Keratinocyte (primary cell): ENCODE measurements around the gene COCH. TPM values are rescaled to one million over a fixed set of nuclear protein-coding genes. Genes with fewer than 3 reads are reported as not detected.

Experiments
- DNase-seq: peaks from one replicate; pipeline ENCODE4 v3.0.0-alpha.2; 2011; ENCODE audit warnings: low read depth, missing footprints, low spot score
- FAIRE-seq: peaks from 2 replicates; lab custom pipeline; 2011; peaks lifted over from hg19 to GRCh38; lab: Jason Lieb, UNC
- H2AFZ ChIP-seq: 2 replicates; pipeline ENCODE4 v1.6.0; 2012; ENCODE audit warnings: low read length, control low read depth, inconsistent platforms; ENCODE audit not compliant: control insufficient read depth
- H3K27ac ChIP-seq: 2 replicates; pipeline ENCODE4 v1.5.1; 2011; ENCODE audit warnings: low read length; ENCODE audit not compliant: control insufficient read depth, insufficient read depth
- H3K27me3 ChIP-seq: 3 replicates; pipeline ENCODE4 v1.6.0; 2011; ENCODE audit warnings: low read length; ENCODE audit not compliant: control insufficient read depth, insufficient read depth; ENCODE audit errors: extremely low read depth
- H3K36me3 ChIP-seq, 2 experiments: 2 replicates in 1 of 2; 3 replicates in 1 of 2; pipeline ENCODE4 v1.5.1; 2011; ENCODE audit warnings: low read length in 2 of 2, mild to moderate bottlenecking in 1 of 2; ENCODE audit not compliant: control insufficient read depth in 2 of 2, insufficient read depth in 2 of 2; ENCODE audit errors: extremely low read depth in 1 of 2
- H3K4me1 ChIP-seq: 3 replicates; pipeline ENCODE4 v1.5.1; 2011; ENCODE audit warnings: low read length; ENCODE audit not compliant: control insufficient read depth, insufficient read depth; ENCODE audit errors: extremely low read depth
- H3K4me2 ChIP-seq: 3 replicates; pipeline ENCODE4 v1.6.0; 2011; ENCODE audit warnings: low read depth, low read length; ENCODE audit not compliant: control insufficient read depth, insufficient read depth; ENCODE audit errors: extremely low read depth
- H3K4me3 ChIP-seq, 3 experiments: fragments of 200-600 bp in 1 of 3; sonication (generic) in 1 of 3; 2 replicates in 2 of 3; 3 replicates in 1 of 3; pipeline ENCODE4 v1.5.1; 2011 to 2016; ENCODE audit warnings: low read length in 3 of 3, mild to moderate bottlenecking in 3 of 3, control low read depth in 2 of 3, inconsistent platforms in 1 of 3, low read depth in 1 of 3, mixed read lengths in 1 of 3, mixed run types in 1 of 3, moderate library complexity in 1 of 3; ENCODE audit not compliant: control insufficient read depth in 2 of 3, insufficient read depth in 2 of 3; ENCODE audit errors: extremely low read depth in 1 of 3
- H3K79me2 ChIP-seq: 2 replicates; pipeline ENCODE4 v1.6.0; 2012; ENCODE audit warnings: low read length; ENCODE audit not compliant: control insufficient read depth, insufficient read depth
- H3K9ac ChIP-seq: 3 replicates; pipeline ENCODE4 v1.6.0; 2011; ENCODE audit warnings: low read length; ENCODE audit not compliant: control insufficient read depth, insufficient read depth; ENCODE audit errors: extremely low read depth
- H3K9me1 ChIP-seq: 3 replicates; pipeline ENCODE4 v1.6.0; 2011; ENCODE audit warnings: low read length; ENCODE audit not compliant: control insufficient read depth, insufficient read depth; ENCODE audit errors: extremely low read depth
- H3K9me3 ChIP-seq: 2 replicates; pipeline ENCODE4 v1.5.1; 2012; ENCODE audit warnings: low read depth, low read length; ENCODE audit not compliant: control insufficient read depth
- H4K20me1 ChIP-seq: 3 replicates; pipeline ENCODE4 v1.6.0; 2011; ENCODE audit warnings: low read length; ENCODE audit not compliant: control insufficient read depth, insufficient read depth; ENCODE audit errors: extremely low read depth
- EZH2 ChIP-seq: IDR thresholded peaks from one replicate; pipeline ENCODE4 v1.6.1; 2012; ENCODE audit warnings: inconsistent platforms, mild to moderate bottlenecking, low read length, moderate library complexity
- dilution Hi-C: fragments of 300-500 bp; cut with MboI; formaldehyde crosslinking; loops from one replicate; pipeline ENCODE4 v1.7.0; 2020; ENCODE audit warnings: low sequenced_read_pairs; ENCODE audit not compliant: extremely low pct_ligation_motif_present
- polyA plus RNA-seq, 5 experiments: library from polyadenylated mRNA; depleted of rRNA in 3 of 5; stranded (reverse) in 3 of 5; stranded (forward) in 1 of 5; unstranded in 1 of 5; fragments of >200 nt; gene quantifications; 1 replicate in 1 of 5; 2 replicates in 3 of 5; 3 replicates in 1 of 5; pipeline versions ENCODE4 v1.2.1 to v1.2.3, GENCODE V29; 2011 to 2012; ENCODE audit warnings: missing spikeins in 2 of 5, low read depth in 1 of 5, low replicate concordance in 1 of 5
- TF ChIP-seq, protein P1 (sequence below), 3 experiments: IDR thresholded peaks in 1 of 3; conservative IDR thresholded peaks in 1 of 3; optimal IDR thresholded peaks in 1 of 3; 2 replicates in 2 of 3; 3 replicates in 1 of 3; pipeline versions ENCODE3 to v1.5.1; 2011; ENCODE audit warnings: low read length in 3 of 3, mild to moderate bottlenecking in 3 of 3, moderate library complexity in 2 of 3, control low read depth in 1 of 3, inconsistent platforms in 1 of 3; ENCODE audit not compliant: insufficient read depth in 2 of 3; ENCODE audit errors: extremely low read depth in 1 of 3

Gene COCH
- polyA plus RNA-seq, 1 donor (not counting 4 experiments of a cell fraction or from before 2014, with no cell fraction given) = 0.03 TPM

DNA sequence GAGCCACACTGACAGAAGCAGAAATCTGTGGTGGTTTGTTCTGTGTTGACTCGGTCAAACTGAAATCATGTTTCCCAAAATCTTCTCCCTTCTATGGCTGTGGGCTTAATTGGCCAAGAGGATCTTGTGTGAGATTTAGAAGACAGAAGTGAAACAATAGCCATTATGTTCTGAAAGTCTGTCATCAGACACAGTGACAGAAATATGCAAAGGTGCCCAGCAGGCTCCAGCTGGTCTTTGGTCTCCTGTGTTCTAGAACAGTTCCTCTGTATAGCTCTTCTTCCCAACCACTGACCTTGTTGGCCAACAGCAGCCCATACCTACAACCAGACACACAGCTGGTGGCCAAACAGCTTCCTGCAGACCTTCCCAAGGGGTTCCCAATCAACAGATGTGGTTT is 25.0 kb upstream of the COCH start:
- H3K27ac ChIP-seq = no peak overlapping the region
- H3K4me1 ChIP-seq = no peaks in the 10 kb centered on the region
- H3K4me2 ChIP-seq = no peak overlapping the region
- FAIRE-seq (no peak), DNase-seq (no peak)
- no peak overlapping the region for H3K4me3 ChIP-seq
- dilution Hi-C loops = no loop called here
- H4K20me1 ChIP-seq = no peaks in the 10 kb centered on the region
- H3K27me3 ChIP-seq = peaks cover 4% of the 10 kb centered on the region
- H3K9me1 ChIP-seq = no peaks in the 10 kb centered on the region
- H2AFZ ChIP-seq = no peak overlapping the region
- TF ChIP-seq, protein P1, sequence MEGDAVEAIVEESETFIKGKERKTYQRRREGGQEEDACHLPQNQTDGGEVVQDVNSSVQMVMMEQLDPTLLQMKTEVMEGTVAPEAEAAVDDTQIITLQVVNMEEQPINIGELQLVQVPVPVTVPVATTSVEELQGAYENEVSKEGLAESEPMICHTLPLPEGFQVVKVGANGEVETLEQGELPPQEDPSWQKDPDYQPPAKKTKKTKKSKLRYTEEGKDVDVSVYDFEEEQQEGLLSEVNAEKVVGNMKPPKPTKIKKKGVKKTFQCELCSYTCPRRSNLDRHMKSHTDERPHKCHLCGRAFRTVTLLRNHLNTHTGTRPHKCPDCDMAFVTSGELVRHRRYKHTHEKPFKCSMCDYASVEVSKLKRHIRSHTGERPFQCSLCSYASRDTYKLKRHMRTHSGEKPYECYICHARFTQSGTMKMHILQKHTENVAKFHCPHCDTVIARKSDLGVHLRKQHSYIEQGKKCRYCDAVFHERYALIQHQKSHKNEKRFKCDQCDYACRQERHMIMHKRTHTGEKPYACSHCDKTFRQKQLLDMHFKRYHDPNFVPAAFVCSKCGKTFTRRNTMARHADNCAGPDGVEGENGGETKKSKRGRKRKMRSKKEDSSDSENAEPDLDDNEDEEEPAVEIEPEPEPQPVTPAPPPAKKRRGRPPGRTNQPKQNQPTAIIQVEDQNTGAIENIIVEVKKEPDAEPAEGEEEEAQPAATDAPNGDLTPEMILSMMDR (optimal IDR thresholded peaks at IDR 0.05 in 1 of 3, IDR thresholded peaks at IDR 0.05 in 1 of 3, conservative IDR thresholded peaks at IDR 0.05 in 1 of 3; ENCODE audit: extremely low read depth in 1 of 3, insufficient read depth in 2 of 3, low read length in 3 of 3) = no peak
- no peak for TF ChIP-seq EZH2
- H3K9ac ChIP-seq = no peak overlapping the region
- H3K36me3 ChIP-seq = no peaks in the 10 kb centered on the region
- H3K9me3 ChIP-seq = no peaks in the 10 kb centered on the region
- no peaks in the 10 kb centered on the region for H3K79me2 ChIP-seq

DNA sequence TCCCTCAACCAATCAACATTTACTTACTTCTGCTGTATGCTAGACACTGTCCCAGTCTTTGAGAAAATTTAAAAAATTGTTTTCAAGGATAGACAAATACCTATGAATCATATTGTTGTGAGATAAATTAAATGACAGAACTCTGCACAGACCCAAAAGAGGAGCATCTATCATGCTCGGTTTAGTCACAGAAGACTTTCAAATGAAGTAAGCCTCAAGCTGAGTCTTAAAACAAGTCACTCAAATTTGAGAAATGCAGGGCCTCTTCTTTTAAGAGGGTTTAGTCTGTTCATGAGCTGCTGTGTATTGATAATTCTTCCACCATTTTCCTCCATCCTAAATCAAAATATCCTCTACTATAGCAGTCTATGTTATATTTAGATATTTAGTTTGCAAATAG is 24.4 kb upstream of the COCH start:
- no peak overlapping the region for H3K4me2 ChIP-seq
- H3K27me3 ChIP-seq = peaks cover 4% of the 10 kb centered on the region
- TF ChIP-seq, protein P1 (optimal IDR thresholded peaks at IDR 0.05 in 1 of 3, IDR thresholded peaks at IDR 0.05 in 1 of 3, conservative IDR thresholded peaks at IDR 0.05 in 1 of 3; ENCODE audit: extremely low read depth in 1 of 3, insufficient read depth in 2 of 3, low read length in 3 of 3) = no peak
- no peak for TF ChIP-seq EZH2
- no peaks in the 10 kb centered on the region for H3K79me2 ChIP-seq
- H3K36me3 ChIP-seq = no peaks in the 10 kb centered on the region
- FAIRE-seq (no peak), DNase-seq (no peak)
- H3K4me3 ChIP-seq = no peak overlapping the region
- H4K20me1 ChIP-seq = no peaks in the 10 kb centered on the region
- no peaks in the 10 kb centered on the region for H3K9me3 ChIP-seq
- H2AFZ ChIP-seq = no peak overlapping the region
- no peak overlapping the region for H3K27ac ChIP-seq
- H3K4me1 ChIP-seq = no peaks in the 10 kb centered on the region
- no peak overlapping the region for H3K9ac ChIP-seq
- H3K9me1 ChIP-seq = no peaks in the 10 kb centered on the region
- dilution Hi-C loops = no loop called here
